Activated CD4-positive, alpha-beta T cell treated with anti-CD3 and anti-CD28 coated beads for 4 hours (primary cell): ENCODE data around the gene FAM240B.

Experiments
- DNase-seq, 2 donors: peaks; one replicate each; pipeline ENCODE4 v3.0.0-alpha.2; 2020

FAM240B gene

DNA sequence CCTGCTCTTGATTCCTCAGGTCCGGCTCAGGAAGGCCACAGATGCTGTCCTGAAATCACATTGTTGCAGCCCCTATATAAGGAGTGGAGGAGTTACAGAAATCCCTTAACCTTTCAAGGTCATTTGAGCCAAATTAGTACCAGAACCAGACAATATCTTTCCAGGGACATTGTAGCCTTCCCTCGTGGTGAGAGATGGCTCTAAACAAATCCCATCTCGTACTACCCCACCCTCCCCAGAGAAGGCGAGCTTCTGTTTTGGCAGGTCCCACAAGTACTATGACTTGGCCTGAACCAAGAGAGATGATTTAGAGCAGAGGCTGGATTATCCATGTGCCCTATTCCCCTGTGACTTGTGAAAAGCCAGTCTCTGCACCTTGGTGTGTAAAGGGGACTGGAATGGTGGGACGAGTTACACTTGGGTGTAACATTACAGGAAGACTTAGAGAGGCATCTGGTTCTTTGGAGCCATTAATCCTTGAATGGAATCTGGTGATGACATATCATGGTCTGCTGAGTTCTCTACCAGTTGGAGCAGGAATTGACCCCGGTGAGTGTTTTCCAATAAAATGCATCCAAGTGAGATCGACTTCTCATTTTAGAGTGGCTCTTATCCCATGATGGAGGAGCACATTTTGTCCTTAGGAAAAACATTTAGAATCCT, at the start of gene FAM240B:
Gene FAM240B (minus strand): TSS at position 51 of the 663 bp plus-strand sequence. CDS start 16,134 bp downstream, outside the sequence.
- DNase-seq: no peak

GRCh38 chr9:38768351-38768761, 48.4 kb upstream of the FAM240B start:
- no peak for DNase-seq

DNA sequence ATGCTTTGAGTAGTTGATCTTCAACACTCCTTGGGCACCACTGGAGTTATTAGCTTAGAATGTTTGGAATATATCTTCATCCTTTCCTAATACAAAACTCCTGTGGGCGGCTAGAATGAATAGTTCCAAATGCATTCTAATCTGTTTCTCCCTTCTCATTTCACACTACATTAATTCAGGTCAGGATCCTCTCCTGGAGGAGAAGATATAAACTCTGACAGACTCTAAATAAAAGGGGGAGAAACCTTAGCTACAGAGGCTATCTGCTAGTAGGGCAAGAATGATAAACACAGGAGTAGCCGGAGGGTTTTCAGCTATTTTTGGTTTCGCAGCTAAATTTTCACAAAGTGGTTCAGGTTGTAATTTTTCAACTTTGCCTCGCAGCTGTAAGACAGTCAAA, 45.2 kb upstream of the FAM240B start:
- no peak for DNase-seq

- no peak for DNase-seq
Measured at GRCh38 chr9:38761999-38762398, 42.1 kb upstream of the FAM240B start.

GRCh38 chr9:38761339-38761738, 41.4 kb upstream of the FAM240B start:
- DNase-seq: no peak

DNA sequence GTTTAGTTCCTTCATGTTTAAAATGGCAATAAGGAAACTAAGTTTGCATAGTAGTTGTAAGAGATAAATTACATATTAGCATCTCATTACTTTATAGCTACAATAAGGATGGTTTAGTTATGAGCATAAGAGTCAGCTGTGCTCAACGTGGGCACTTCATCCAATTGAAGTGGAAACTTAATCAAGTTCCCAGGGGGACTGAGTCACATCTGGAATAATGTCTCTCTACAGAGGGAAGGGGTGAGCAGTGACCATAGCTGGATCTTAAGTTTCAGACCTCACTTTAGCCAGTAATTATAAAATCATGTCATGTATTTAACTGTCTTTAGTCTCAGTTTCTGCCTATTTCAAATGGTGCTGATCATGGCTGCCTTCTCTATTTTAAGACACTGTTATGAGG, 36.8 kb upstream of the FAM240B start:
- no peak for DNase-seq

DNA sequence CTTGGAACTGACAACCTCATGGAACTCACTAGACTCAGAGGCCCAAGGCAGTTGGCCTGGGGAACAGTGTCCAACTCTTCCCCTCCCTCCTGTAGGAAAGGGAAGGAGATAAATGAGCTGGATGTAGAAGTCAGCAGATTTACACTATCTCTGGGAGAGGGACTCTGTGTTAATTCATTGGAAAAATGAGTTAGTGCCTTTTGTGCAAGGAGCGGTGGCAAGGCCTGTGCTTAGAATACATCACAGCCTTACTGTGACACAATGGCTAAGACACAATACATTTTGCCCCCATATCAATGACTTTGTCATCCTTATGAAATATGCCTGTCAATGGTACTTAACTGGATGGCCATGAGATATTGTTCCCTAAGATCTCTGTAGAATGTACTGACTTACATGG, 28.0 kb upstream of the FAM240B start:
- no peak for DNase-seq

DNA sequence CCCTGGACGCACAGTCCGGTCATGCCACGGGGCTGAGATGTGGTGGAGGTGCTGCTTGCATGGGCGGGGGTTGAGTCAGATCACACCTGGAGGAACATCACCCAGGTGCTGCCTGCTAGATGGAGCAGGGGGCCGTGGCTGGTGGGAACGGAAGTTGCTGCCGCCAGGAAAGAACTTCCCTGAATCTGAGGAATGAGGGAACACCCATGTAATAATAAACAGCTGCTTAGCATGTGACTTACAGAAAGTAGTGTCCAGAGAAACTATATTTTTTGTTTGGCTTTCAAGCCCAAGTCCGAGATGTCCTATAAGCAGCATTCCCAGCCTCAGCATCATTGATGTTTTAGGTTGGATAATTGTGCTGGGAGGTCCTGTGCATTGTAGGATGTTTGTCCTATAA, 27.1 kb upstream of the FAM240B start:
- DNase-seq: no peak

- DNase-seq: no peak
Measured at GRCh38 chr9:38746303-38746702, 26.4 kb upstream of the FAM240B start.

DNA sequence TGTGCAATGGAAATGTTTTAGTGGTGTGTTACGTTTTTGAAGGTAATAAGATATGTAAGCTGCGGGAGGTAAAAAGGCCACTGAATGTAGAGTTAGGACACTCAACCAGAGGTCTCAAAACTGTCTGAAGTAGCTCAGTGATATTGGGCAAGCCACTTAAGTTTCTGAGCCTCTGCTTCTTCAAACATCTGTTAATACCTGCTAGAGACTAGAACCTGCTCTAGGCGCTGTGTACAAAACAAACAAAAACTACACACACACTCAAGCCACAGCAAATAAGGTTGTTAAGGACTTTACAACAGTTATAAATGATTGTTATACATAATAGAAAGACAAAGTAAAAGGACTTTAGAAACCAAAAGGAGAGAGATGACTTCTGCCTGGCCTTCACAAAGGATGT, 24.6 kb upstream of the FAM240B start:
- DNase-seq: no peak

GRCh38 chr9:38737246-38737645, 17.3 kb upstream of the FAM240B start:
- no peak for DNase-seq

DNA sequence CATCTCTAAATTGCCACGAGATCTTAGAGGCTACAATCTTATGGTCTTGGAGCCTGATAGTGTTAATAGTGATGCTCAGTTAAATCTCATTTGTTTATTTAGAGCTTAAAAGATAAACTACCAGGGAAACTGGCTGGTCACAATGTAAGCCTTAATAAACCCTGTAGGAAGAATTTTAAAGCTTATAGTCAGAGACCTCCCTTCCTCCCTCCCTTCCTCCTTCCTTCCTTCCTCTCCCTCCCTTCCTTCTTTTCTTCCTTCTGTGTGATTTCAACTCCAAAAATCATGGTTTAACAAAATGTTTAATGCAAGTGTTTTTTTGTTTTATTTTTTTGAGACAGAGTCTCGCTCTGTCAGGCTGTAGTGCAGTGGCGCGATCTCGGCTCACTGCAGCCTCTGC, 14.9 kb upstream of the FAM240B start:
- no peak for DNase-seq

DNA sequence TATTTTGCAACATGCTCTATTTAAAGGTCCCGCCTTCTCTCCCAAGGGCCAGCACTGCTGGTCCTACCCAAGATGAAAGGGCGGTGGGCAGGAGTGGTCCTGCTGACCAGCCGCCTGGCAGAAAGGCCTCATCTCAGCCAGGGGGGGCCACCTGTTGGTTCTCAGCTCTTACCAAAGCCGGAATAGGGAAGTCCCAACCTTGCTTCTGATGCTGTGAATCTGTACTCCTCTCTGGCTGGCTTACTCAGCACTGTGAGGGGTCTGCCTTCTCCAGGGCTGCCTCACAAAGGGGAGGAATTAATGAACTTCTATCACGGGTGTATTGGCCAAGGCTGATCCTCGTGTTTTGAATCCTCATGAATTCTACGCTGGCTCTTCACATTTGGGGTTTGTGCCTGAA, 13.6 kb upstream of the FAM240B start:
- DNase-seq: no peak

- DNase-seq: no peak
Measured at GRCh38 chr9:38732885-38733284, 13.0 kb upstream of the FAM240B start.

GRCh38 chr9:38727497-38728001, 7.6 kb upstream of the FAM240B start:
- no peak for DNase-seq

DNA sequence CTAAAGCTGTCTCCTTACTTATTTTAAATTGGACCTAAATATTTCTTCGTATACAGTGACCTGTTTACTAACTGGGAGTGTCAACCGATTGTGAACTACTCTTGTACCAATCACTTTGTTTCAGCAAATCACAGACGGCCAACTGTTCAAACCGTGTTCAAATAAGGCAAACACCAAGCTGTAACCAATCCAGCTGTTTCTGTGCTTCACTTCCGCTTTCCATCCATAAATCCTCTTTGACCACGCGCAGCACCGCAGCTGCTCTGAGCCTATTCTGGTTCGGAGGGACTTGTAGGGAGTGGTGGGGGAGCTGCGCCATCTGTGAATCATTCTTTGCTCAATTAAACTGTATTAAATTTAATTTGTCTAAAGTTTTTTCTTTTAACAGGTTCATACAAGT, 4.8 kb upstream of the FAM240B start:
- no peak for DNase-seq

DNA sequence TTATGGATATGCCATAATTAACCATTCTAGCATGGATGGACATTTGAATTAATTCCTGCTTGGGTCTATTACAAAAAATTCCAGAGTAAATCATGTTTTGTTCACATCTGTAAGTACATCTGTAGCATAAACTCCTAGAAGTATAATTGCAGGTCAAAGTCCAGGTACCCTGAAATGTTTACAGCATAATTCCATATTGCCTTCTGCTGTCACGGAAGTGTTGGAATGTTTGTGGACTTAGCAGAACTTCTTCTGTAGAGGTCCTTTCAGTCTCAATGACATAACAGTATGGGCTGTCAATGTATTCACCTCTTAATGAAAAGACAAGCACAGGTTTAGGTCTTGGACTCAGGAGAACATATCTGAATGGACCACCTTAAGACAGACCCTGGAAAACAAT, 1.8 kb downstream of the FAM240B start:
- DNase-seq: no peak

DNA sequence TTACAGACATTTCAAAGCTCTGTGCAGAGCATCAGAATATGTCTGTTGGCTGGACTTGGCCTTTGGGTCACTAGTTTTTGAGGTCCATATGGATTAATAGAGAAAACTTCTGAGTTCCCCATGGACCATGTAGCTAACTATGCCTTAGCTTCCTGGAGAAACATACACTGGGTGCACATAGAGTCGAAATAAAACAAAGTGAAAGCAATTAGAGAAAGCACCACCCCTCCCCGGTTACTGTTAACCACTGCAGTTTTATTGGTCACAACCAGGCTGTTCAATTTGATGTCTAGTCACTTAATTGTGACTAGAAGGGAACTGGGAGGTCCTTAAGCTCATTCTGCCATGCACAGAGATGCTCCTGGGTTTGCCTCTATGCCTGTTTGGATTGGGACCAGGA, 4.2 kb downstream of the FAM240B start:
- no peak for DNase-seq

- DNase-seq: no peak
Measured at GRCh38 chr9:38713426-38713825, 6.5 kb downstream of the FAM240B start.

DNA sequence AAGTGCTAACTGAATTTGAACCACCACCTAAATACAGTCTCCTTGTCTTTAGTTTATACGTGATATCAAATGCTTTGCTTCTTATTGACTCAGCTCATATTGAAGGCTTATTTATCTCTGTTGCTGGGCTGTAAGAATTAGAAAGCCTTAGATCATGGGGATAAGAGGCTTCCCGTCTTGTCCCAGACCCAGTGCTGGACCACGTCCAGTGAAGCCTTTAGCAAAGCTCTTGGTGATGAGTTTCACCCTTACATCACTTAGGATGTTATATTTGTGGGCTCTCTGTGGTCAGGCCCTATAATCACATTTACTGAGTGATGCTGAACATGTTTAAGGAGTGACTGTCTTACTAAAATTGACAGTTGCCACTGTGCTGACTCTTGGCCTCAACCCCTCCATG, 11.2 kb downstream of the FAM240B start:
- DNase-seq: no peak

GRCh38 chr9:38707885-38708637, 11.9 kb downstream of the FAM240B start:
- no peak for DNase-seq

DNA sequence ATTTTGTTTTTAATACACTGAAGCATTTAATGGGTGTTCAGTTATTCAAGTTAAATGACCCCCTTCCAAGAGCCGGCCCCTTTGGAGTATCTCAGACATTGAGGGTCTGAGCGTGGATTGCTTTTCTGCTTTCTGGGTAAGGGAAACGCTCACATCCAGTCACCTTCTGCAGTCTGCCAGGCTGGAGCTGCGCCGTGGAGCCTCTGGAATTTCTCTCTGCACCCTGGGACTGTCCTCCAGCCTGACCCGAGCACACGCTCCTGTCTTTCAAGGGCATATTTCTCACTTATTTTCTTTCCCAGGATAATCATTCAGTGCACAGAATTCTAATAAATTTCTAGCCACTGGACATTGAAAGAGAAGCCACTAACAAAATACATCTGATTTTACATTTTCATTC, 13.4 kb downstream of the FAM240B start:
- DNase-seq: no peak

DNA sequence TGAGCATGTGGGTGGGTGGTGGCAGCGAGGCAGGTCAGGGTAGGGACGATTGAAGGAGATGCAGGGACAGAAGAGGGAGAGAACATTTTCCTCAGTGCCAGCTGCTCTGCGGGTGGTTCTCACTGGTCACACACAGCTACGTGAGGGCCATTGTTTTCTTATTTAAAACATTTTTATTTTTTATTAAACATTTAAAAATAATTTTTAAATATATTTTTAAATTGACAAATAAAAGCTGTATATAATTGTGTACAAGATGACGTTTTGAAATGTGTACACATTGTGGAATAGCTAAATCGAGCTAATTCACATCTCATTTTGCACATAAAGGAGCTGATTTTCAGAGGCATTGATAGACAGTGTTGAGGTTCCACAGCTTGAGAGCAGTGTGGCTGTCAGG, 14.0 kb downstream of the FAM240B start:
- no peak for DNase-seq

DNA sequence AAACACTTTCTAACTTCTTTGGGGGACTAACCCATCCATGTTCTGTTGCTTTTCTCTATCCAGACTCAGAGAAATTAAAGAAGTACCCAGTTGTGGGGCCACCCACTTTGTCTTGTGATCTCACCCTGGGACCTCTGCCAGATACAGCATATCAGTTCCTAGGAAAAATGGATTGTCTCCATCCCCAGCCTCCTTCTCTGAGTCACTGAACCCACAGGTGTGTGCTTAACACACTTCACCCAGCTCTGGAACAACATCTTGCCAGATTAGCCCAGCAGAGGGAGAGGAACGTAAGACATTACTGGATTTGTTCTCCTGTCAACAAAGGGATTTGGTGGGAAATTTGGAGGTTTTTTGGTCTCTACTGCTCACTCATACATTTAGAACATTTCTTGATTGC, 19.2 kb downstream of the FAM240B start:
- no peak for DNase-seq

GRCh38 chr9:38699337-38699736, 20.6 kb downstream of the FAM240B start:
- DNase-seq: no peak
